Measurements from ENCODE around the gene CRAMP1. TPM values are rescaled to one million over a fixed set of nuclear protein-coding genes. Genes with fewer than 3 reads are reported as not detected.
"Not testable (repeated sequence)": the region's sequence is repeated elsewhere in the genome, so short reads cannot be mapped to it uniquely, and the experiment has no call there.

Gene CRAMP1
- 10 to 100 TPM; 19.7 to 27.7 (median 24.5) TPM for polyA plus RNA-seq (ENCODE audit: insufficient read depth in 1 of 5, insufficient read length in 5 of 5, low replicate concordance in 1 of 5)
- long read RNA-seq, donor 1, partial matches to known transcripts, result 0 of 1 reads
- long read RNA-seq, donor 1, other reads (novel, unspliced or antisense), result 0 of 1 reads
- long read RNA-seq, donor 2, partial matches to known transcripts, result 0 of 1 reads
- long read RNA-seq, donor 2, other reads (novel, unspliced or antisense), result 0 of 1 reads
- long read RNA-seq, donor 3, full-length matches to known transcripts, result 1 of 1 reads
- long read RNA-seq, donor 3, partial matches to known transcripts, result 0 of 1 reads
- long read RNA-seq, donor 3, other reads (novel, unspliced or antisense), result 0 of 1 reads
- long read RNA-seq, donor 4, partial matches to known transcripts, result 0 of 1 reads
- long read RNA-seq, donor 4, other reads (novel, unspliced or antisense), result 0 of 1 reads
- long read RNA-seq, donor 5, partial matches to known transcripts, result 9 of 9 reads
- long read RNA-seq, donor 5, other reads (novel, unspliced or antisense), result 0 of 9 reads
- long read RNA-seq, donor 6, partial matches to known transcripts, result 0 of 2 reads
- long read RNA-seq, donor 6, other reads (novel, unspliced or antisense), result 0 of 2 reads
- long read RNA-seq, donor 7, result 0 reads
- long read RNA-seq, donor 8, result 0 reads

- no peak for DNase-seq
Observed at GRCh38 chr16:1612320-1613111, at the start of gene CRAMP1. CRAMP1 (plus strand) TSS chr16:1612360; CDS start chr16:1614640, 2,280 bp downstream.

- no peak for DNase-seq
Observed at GRCh38 chr16:1563786-1564185, 48.4 kb upstream of the CRAMP1 start.

GRCh38 chr16:1564325-1564724 is 47.8 kb upstream of the CRAMP1 start:
- no peak for DNase-seq

- DNase-seq, result no peak
Observed at GRCh38 chr16:1565083-1565805, 46.9 kb upstream of the CRAMP1 start.

- no peak for DNase-seq
Observed at GRCh38 chr16:1567988-1568387, 44.2 kb upstream of the CRAMP1 start.

- DNase-seq, result no peak
Observed at GRCh38 chr16:1571012-1571671, 41.0 kb upstream of the CRAMP1 start.

GRCh38 chr16:1572673-1573072 is 39.5 kb upstream of the CRAMP1 start:
- no peak for DNase-seq

- no peak for DNase-seq
Observed at GRCh38 chr16:1573301-1573700, 38.9 kb upstream of the CRAMP1 start.

- DNase-seq, result no peak
Observed at GRCh38 chr16:1575578-1575977, 36.6 kb upstream of the CRAMP1 start.

- no peak for DNase-seq
Observed at GRCh38 chr16:1579214-1579613, 32.9 kb upstream of the CRAMP1 start.

GRCh38 chr16:1580256-1580655 is 31.9 kb upstream of the CRAMP1 start:
- DNase-seq, result no peak

- DNase-seq, result no peak
Observed at GRCh38 chr16:1580956-1581355, 31.2 kb upstream of the CRAMP1 start.

- DNase-seq, result no peak
Observed at GRCh38 chr16:1581804-1582203, 30.4 kb upstream of the CRAMP1 start.

GRCh38 chr16:1583180-1583579 is 29.0 kb upstream of the CRAMP1 start:
- no peak for DNase-seq

GRCh38 chr16:1584926-1585484 is 27.2 kb upstream of the CRAMP1 start:
- no peak for DNase-seq

- DNase-seq, result no peak
Observed at GRCh38 chr16:1590366-1590765, 21.8 kb upstream of the CRAMP1 start.

- DNase-seq, result no peak
Observed at GRCh38 chr16:1590930-1591705, 21.0 kb upstream of the CRAMP1 start.

- no peak for DNase-seq
Observed at GRCh38 chr16:1592446-1592845, 19.7 kb upstream of the CRAMP1 start.

- not testable (repeated sequence) for DNase-seq
Observed at GRCh38 chr16:1595511-1595910, 16.6 kb upstream of the CRAMP1 start.

- no peak for DNase-seq
Observed at GRCh38 chr16:1596516-1596915, 15.6 kb upstream of the CRAMP1 start.
